WTC11 (cell line): ENCODE data around the gene TAS2R10.

Experiments
- CREB1 ChIP-seq: sonication (generic); formaldehyde crosslinking; IDR thresholded peaks from 2 replicates; pipeline ENCODE4 v1.8.0; 2023; ENCODE audit warnings: mild to moderate bottlenecking, missing genetic modification reagents
- IRF2 ChIP-seq: sonication (generic); formaldehyde crosslinking; IDR thresholded peaks from 2 replicates; pipeline ENCODE4 v1.8.0; 2022; ENCODE audit warnings: low read depth, missing genetic modification reagents, borderline replicate concordance
- JUN ChIP-seq: sonication (generic); formaldehyde crosslinking; IDR thresholded peaks from 2 replicates; pipeline ENCODE4 v1.8.0; 2023; ENCODE audit warnings: mild to moderate bottlenecking, missing genetic modification reagents
- KAT7 ChIP-seq: sonication (generic); formaldehyde crosslinking; IDR thresholded peaks from 2 replicates; pipeline ENCODE4 v1.8.1; 2023; ENCODE audit warnings: missing genetic modification reagents, mild to moderate bottlenecking, borderline replicate concordance
- SP1 ChIP-seq: sonication (generic); formaldehyde crosslinking; conservative IDR thresholded peaks from 2 replicates; pipeline ENCODE4 v1.8.1; 2022; ENCODE audit warnings: missing genetic modification reagents
- ZNF416 ChIP-seq: fragments of 250-450 bp; sonication (Bioruptor Pico); IDR thresholded peaks from 2 replicates; pipeline ENCODE4 v1.9.0; 2021; ENCODE audit warnings: mild to moderate bottlenecking, inconsistent platforms
- ZNF423 ChIP-seq: fragments of 250-450 bp; sonication (Bioruptor Pico); IDR thresholded peaks from 2 replicates; pipeline ENCODE4 v2.1.2; 2022; ENCODE audit warnings: mild to moderate bottlenecking, moderate library complexity
- TF ChIP-seq, protein P1 (sequence below): fragments of 200-600 bp; IDR thresholded peaks from 2 replicates; pipeline ENCODE4 v1.8.0; 2022; ENCODE audit warnings: antibody characterized with exemption
- TF ChIP-seq, protein P2 (sequence below): sonication (generic); formaldehyde crosslinking; IDR thresholded peaks from 2 replicates; pipeline ENCODE4 v1.8.0; 2023; ENCODE audit warnings: mild to moderate bottlenecking, missing genetic modification reagents
- TF ChIP-seq, protein P3 (sequence below): sonication (generic); formaldehyde crosslinking; IDR thresholded peaks from 2 replicates; pipeline ENCODE4 v1.8.1; 2023; ENCODE audit warnings: mild to moderate bottlenecking, missing genetic modification reagents
- TF ChIP-seq, protein P4 (sequence below): sonication (generic); formaldehyde crosslinking; conservative IDR thresholded peaks from 2 replicates; pipeline ENCODE4 v1.8.1; 2022; ENCODE audit warnings: mild to moderate bottlenecking, missing genetic modification reagents
- TF ChIP-seq, protein P5 (sequence below): sonication (generic); formaldehyde crosslinking; IDR thresholded peaks from 2 replicates; pipeline ENCODE4 v1.8.1; 2023; ENCODE audit warnings: mild to moderate bottlenecking, missing genetic modification reagents
- TF ChIP-seq, protein P6 (sequence below): sonication (generic); formaldehyde crosslinking; IDR thresholded peaks from 2 replicates; pipeline ENCODE4 v1.8.1; 2023; ENCODE audit warnings: mild to moderate bottlenecking, moderate library complexity, missing genetic modification reagents

DNA sequence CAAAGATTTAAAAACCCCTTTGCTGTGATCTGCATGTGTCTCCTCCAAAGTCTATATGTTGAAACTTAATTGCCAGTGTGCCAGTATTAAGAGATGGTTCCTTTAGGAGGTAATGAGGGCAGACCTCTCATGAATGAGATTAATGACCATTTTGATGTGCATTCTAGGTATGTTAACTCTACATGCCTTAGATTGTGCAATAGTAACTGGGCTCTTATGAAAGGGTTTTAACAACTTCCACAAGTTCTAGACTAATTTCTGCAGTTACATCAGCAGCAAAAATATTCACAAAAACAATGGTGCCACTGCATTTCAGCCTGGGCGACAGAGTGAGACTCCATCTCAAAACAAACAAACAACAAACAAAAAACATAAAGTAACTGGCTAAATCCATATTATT is 3.8 kb upstream of the TAS2R10 start:
- TF ChIP-seq, protein P1, sequence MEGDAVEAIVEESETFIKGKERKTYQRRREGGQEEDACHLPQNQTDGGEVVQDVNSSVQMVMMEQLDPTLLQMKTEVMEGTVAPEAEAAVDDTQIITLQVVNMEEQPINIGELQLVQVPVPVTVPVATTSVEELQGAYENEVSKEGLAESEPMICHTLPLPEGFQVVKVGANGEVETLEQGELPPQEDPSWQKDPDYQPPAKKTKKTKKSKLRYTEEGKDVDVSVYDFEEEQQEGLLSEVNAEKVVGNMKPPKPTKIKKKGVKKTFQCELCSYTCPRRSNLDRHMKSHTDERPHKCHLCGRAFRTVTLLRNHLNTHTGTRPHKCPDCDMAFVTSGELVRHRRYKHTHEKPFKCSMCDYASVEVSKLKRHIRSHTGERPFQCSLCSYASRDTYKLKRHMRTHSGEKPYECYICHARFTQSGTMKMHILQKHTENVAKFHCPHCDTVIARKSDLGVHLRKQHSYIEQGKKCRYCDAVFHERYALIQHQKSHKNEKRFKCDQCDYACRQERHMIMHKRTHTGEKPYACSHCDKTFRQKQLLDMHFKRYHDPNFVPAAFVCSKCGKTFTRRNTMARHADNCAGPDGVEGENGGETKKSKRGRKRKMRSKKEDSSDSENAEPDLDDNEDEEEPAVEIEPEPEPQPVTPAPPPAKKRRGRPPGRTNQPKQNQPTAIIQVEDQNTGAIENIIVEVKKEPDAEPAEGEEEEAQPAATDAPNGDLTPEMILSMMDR = no peak
- TF ChIP-seq KAT7 = no peak
- TF ChIP-seq, protein P2, sequence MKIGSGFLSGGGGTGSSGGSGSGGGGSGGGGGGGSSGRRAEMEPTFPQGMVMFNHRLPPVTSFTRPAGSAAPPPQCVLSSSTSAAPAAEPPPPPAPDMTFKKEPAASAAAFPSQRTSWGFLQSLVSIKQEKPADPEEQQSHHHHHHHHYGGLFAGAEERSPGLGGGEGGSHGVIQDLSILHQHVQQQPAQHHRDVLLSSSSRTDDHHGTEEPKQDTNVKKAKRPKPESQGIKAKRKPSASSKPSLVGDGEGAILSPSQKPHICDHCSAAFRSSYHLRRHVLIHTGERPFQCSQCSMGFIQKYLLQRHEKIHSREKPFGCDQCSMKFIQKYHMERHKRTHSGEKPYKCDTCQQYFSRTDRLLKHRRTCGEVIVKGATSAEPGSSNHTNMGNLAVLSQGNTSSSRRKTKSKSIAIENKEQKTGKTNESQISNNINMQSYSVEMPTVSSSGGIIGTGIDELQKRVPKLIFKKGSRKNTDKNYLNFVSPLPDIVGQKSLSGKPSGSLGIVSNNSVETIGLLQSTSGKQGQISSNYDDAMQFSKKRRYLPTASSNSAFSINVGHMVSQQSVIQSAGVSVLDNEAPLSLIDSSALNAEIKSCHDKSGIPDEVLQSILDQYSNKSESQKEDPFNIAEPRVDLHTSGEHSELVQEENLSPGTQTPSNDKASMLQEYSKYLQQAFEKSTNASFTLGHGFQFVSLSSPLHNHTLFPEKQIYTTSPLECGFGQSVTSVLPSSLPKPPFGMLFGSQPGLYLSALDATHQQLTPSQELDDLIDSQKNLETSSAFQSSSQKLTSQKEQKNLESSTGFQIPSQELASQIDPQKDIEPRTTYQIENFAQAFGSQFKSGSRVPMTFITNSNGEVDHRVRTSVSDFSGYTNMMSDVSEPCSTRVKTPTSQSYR (CRISPR knock-in tag) = no peak
- TF ChIP-seq, protein P3, sequence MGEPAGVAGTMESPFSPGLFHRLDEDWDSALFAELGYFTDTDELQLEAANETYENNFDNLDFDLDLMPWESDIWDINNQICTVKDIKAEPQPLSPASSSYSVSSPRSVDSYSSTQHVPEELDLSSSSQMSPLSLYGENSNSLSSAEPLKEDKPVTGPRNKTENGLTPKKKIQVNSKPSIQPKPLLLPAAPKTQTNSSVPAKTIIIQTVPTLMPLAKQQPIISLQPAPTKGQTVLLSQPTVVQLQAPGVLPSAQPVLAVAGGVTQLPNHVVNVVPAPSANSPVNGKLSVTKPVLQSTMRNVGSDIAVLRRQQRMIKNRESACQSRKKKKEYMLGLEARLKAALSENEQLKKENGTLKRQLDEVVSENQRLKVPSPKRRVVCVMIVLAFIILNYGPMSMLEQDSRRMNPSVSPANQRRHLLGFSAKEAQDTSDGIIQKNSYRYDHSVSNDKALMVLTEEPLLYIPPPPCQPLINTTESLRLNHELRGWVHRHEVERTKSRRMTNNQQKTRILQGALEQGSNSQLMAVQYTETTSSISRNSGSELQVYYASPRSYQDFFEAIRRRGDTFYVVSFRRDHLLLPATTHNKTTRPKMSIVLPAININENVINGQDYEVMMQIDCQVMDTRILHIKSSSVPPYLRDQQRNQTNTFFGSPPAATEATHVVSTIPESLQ = no peak
- no peak for TF ChIP-seq ZNF416
- TF ChIP-seq JUN (CRISPR knock-in tag) = no peak
- TF ChIP-seq SP1 (CRISPR knock-in tag) = no peak
- no peak for TF ChIP-seq IRF2 (CRISPR knock-in tag)
- TF ChIP-seq, protein P4, sequence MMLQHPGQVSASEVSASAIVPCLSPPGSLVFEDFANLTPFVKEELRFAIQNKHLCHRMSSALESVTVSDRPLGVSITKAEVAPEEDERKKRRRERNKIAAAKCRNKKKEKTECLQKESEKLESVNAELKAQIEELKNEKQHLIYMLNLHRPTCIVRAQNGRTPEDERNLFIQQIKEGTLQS (CRISPR knock-in tag) = no peak
- TF ChIP-seq, protein P5, sequence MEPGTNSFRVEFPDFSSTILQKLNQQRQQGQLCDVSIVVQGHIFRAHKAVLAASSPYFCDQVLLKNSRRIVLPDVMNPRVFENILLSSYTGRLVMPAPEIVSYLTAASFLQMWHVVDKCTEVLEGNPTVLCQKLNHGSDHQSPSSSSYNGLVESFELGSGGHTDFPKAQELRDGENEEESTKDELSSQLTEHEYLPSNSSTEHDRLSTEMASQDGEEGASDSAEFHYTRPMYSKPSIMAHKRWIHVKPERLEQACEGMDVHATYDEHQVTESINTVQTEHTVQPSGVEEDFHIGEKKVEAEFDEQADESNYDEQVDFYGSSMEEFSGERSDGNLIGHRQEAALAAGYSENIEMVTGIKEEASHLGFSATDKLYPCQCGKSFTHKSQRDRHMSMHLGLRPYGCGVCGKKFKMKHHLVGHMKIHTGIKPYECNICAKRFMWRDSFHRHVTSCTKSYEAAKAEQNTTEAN (CRISPR knock-in tag) = no peak
- TF ChIP-seq, protein P6, sequence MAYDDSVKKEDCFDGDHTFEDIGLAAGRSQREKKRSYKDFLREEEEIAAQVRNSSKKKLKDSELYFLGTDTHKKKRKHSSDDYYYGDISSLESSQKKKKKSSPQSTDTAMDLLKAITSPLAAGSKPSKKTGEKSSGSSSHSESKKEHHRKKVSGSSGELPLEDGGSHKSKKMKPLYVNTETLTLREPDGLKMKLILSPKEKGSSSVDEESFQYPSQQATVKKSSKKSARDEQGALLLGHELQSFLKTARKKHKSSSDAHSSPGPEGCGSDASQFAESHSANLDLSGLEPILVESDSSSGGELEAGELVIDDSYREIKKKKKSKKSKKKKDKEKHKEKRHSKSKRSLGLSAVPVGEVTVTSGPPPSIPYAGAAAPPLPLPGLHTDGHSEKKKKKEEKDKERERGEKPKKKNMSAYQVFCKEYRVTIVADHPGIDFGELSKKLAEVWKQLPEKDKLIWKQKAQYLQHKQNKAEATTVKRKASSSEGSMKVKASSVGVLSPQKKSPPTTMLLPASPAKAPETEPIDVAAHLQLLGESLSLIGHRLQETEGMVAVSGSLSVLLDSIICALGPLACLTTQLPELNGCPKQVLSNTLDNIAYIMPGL (CRISPR knock-in tag) = no peak
- no peak for TF ChIP-seq CREB1 (CRISPR knock-in tag)
- TF ChIP-seq ZNF423 (CRISPR knock-in tag) = no peak
